Tibial nerve (tissue), 4 donors: Measurements from ENCODE around the gene GPC6. TPM values are rescaled to one million over a fixed set of nuclear protein-coding genes. Genes with fewer than 3 reads are reported as not detected.

Experiments
- DNase-seq, 2 donors: peaks; one replicate each; pipeline ENCODE4 v3.0.0-alpha.2; 2019; ENCODE audit warnings: low spot score in 2 of 2
- H3K27ac ChIP-seq, 4 donors: fragments of 200-600 bp; sonication (generic) in 3 of 4; one replicate each; pipeline ENCODE4 v1.5.1; 2017 to 2019; ENCODE audit warnings: mild to moderate bottlenecking in 1 of 4
- H3K27me3 ChIP-seq, 2 donors: fragments of 200-600 bp; sonication (generic) in 1 of 2; one replicate each; pipeline versions ENCODE4 v1.5.1 to v1.6.0; 2017 to 2019
- H3K36me3 ChIP-seq, 3 donors: fragments of 200-600 bp; sonication (generic); one replicate each; pipeline ENCODE4 v1.5.1; 2018 to 2019
- H3K4me1 ChIP-seq, 4 donors: fragments of 200-600 bp; sonication (generic) in 3 of 4; one replicate each; pipeline ENCODE4 v1.5.1; 2017 to 2019
- H3K4me3 ChIP-seq, 4 donors: fragments of 200-600 bp; sonication (generic) in 3 of 4; one replicate each; pipeline ENCODE4 v1.5.1; 2017 to 2019; ENCODE audit warnings: mild to moderate bottlenecking in 1 of 4, moderate library complexity in 1 of 4
- H3K9me3 ChIP-seq, 4 donors: fragments of 200-600 bp; sonication (generic) in 3 of 4; one replicate each; pipeline ENCODE4 v1.5.1; 2017 to 2019
- EP300 ChIP-seq, 2 donors: sonication (generic); formaldehyde crosslinking; IDR thresholded peaks; one replicate each; pipeline ENCODE4 v1.6.1; 2017; ENCODE audit warnings: antibody characterized with exemption in 2 of 2, mild to moderate bottlenecking in 1 of 2
- POLR2A ChIP-seq, 2 donors: fragments of 450-650 bp; IDR thresholded peaks; one replicate each; pipeline ENCODE4 v1.6.1; 2017; ENCODE audit warnings: antibody characterized with exemption in 2 of 2, mild to moderate bottlenecking in 2 of 2, moderate library complexity in 2 of 2
- WGBS, 2 donors: methylation state at CpG; one replicate each; pipeline ENCODE4 v1.1.5; 2018; 5-methylcytosine and 5-hydroxymethylcytosine counted together
- total RNA-seq, 4 donors: library from RNA; depleted of rRNA; stranded (reverse); fragments of >200 nt; gene quantifications; one replicate each; pipeline ENCODE4 v1.1.0, GENCODE V29; 2016
- TF ChIP-seq, protein P1 (sequence below), 5 experiments: fragments of 200-600 bp in 3 of 5; fragments of 450-650 bp in 2 of 5; sonication (generic) in 3 of 5; IDR thresholded peaks; one replicate each; pipeline ENCODE4 v1.5.1; 2016 to 2019; ENCODE audit warnings: antibody characterized with exemption in 5 of 5, mild to moderate bottlenecking in 3 of 5, moderate library complexity in 2 of 5

GPC6 gene
- total RNA-seq, 4 donors from 2014 or later, result 21.9 to 39.5 (median 29.8) TPM

DNA sequence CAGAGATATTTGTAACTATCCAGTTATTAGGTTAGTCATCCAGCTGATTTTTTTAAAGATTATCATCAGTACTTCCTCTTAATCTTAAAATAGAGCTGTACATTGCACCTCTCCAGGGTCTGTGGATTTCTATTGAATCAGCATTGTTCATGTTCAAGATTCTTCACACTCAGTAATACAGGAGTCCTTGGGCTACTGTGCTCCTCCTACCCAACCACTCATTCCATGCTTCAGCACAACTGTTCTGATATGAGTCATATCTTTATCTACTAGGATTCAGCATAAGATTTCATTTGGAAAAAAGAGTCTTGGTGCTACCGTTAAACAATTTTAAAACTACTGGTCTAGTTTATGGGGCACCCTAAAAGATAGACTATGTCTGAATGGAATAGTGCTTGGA, 895.1 kb downstream of the GPC6 start:
- DNase-seq, result no peak
- WGBS, 2 donors, result 86 to 89% methylated on average over 1 of the region's 1 CpG
- no peak overlapping the region for H3K27ac ChIP-seq

DNA sequence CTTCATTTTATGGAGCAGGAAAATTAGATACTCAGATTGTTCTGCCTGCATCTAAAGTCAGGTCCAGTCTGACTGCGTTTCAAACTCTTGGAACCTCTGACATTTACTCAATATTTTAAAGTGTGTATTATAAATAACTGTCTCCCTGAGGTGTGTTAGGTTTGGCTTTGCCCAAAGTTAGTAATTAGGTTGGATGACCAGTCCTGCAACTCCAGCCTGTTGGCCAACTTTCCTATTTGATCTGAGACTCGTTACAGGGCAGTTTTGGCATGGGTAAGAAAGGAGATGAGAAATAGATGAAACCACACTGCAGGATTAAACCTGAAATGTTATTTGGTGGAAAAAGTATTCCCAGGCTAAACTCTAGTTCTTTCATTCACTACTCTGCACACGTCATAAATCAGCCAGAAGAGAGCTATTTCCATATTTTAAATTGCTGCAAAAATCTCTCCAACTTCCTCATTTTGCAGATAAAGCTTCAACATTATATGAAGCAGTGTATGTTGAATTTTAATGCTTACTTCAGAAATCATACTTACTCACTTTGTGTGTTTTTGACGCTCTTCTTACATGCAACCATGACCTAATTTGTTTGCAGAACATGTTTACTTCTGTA, 895.8 kb downstream of the GPC6 start:
- WGBS, 2 donors, result 66 to 68% methylated on average over 4 of the region's 4 CpGs
- no peak for DNase-seq
- H3K27ac ChIP-seq, result no peak overlapping the region
- H3K4me1 ChIP-seq, result no peaks in the 10 kb centered on the region
- no peaks in the 10 kb centered on the region for H3K36me3 ChIP-seq
- no peak overlapping the region for H3K4me3 ChIP-seq
- H3K9me3 ChIP-seq, result no peaks in the 10 kb centered on the region
- TF ChIP-seq, protein P1, sequence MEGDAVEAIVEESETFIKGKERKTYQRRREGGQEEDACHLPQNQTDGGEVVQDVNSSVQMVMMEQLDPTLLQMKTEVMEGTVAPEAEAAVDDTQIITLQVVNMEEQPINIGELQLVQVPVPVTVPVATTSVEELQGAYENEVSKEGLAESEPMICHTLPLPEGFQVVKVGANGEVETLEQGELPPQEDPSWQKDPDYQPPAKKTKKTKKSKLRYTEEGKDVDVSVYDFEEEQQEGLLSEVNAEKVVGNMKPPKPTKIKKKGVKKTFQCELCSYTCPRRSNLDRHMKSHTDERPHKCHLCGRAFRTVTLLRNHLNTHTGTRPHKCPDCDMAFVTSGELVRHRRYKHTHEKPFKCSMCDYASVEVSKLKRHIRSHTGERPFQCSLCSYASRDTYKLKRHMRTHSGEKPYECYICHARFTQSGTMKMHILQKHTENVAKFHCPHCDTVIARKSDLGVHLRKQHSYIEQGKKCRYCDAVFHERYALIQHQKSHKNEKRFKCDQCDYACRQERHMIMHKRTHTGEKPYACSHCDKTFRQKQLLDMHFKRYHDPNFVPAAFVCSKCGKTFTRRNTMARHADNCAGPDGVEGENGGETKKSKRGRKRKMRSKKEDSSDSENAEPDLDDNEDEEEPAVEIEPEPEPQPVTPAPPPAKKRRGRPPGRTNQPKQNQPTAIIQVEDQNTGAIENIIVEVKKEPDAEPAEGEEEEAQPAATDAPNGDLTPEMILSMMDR (IDR thresholded peaks at IDR 0.05), result no peak
- TF ChIP-seq EP300 (IDR thresholded peaks at IDR 0.05) (no peak), POLR2A (IDR thresholded peaks at IDR 0.05) (no peak)
- no peaks in the 10 kb centered on the region for H3K27me3 ChIP-seq

More for the DNA sequence above, 895.1 kb downstream of the GPC6 start:
- no peaks in the 10 kb centered on the region for H3K4me1 ChIP-seq
- no peak overlapping the region for H3K4me3 ChIP-seq
- TF ChIP-seq, protein P1 (IDR thresholded peaks at IDR 0.05), result no peak
- no peak for TF ChIP-seq POLR2A (IDR thresholded peaks at IDR 0.05)
- TF ChIP-seq EP300 (IDR thresholded peaks at IDR 0.05), result no peak
- no peaks in the 10 kb centered on the region for H3K36me3 ChIP-seq
- H3K27me3 ChIP-seq, result no peaks in the 10 kb centered on the region
- H3K9me3 ChIP-seq, result no peaks in the 10 kb centered on the region

DNA sequence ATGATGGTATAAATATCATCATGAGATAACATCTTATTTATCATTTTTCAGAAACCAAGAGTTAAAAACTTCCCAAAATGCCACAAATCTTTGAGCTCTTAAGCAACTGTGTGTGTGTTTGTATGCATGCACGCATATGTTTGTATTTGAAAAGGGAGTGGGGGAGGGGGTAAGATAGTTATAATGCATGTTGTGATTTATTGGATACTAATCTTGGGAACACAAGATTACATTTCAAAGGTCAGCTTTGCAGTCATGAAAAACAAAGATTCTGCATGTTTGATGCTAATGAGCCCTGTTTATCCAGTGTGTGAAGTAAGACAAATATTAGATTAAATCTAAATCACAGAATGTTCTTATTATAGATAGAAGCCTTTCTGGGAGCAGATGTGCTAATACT, 897.0 kb downstream of the GPC6 start:
- TF ChIP-seq EP300 (IDR thresholded peaks at IDR 0.05), result no peak
- no peak for TF ChIP-seq POLR2A (IDR thresholded peaks at IDR 0.05)
- TF ChIP-seq, protein P1 (IDR thresholded peaks at IDR 0.05), result no peak
- no peaks in the 10 kb centered on the region for H3K36me3 ChIP-seq
- no peak for DNase-seq
- no peak overlapping the region for H3K4me3 ChIP-seq
- whole genome bisulfite sequencing, 2 donors, result 58 to 75% methylated on average over 1 of the region's 1 CpG
- no peak overlapping the region for H3K27ac ChIP-seq
- no peaks in the 10 kb centered on the region for H3K9me3 ChIP-seq
- H3K27me3 ChIP-seq, result no peaks in the 10 kb centered on the region
- peaks cover 0 to 6% (median 0%) of the 10 kb centered on the region in 4 donors for H3K4me1 ChIP-seq

DNA sequence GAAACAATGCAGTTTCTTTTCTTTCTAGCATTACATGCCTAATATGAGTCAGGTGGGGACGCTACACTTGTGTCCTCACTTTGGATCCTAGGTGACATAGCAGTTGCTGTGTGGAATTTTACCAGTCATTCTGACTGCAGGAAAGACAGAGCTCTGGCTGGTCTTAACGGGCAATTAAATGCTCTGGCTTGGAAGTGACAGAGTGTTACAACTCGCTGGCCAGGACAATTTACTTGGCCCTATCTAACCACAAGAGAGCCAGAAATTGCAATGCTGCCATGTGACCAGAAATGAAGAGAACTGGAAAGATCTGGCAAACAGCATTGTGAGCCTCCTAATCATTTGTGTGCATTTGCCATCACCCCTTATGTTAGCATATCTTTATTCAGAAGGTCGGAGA, 901.8 kb downstream of the GPC6 start:
- peaks cover 0 to 6% (median 0%) of the 10 kb centered on the region in 4 donors for H3K4me1 ChIP-seq
- 53 to 54% methylated on average over 4 of the region's 4 CpGs for WGBS, 2 donors
- TF ChIP-seq POLR2A (IDR thresholded peaks at IDR 0.05) (no peak), EP300 (IDR thresholded peaks at IDR 0.05) (peak in 1 of 2 donors; percentile 60)
- TF ChIP-seq, protein P1 (IDR thresholded peaks at IDR 0.05), result no peak
- H3K27ac ChIP-seq, result no peak overlapping the region
- no peaks in the 10 kb centered on the region for H3K36me3 ChIP-seq
- no peaks in the 10 kb centered on the region for H3K9me3 ChIP-seq
- H3K4me3 ChIP-seq, result no peak overlapping the region
- no peaks in the 10 kb centered on the region for H3K27me3 ChIP-seq
- DNase-seq, result peak; percentile 13 to 60

DNA sequence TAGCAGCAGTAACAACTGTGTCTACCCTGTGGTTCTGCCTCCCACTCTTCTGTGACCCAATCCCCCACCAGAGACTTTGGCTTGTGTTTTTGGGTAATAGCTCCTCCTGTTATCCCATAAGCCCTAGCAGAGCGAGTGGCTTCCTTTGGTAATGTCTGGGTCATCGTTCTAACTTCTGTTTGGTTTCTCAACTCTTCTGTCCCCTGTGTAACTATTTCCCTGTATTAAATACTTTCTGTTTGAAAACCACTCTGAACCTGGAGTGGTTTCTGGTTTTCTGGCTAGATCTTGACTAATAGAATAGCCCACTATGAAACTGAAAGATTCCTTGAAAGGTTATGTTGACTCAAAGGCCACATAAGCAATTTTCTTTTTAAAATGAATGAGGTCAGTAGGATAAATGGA, 902.9 kb downstream of the GPC6 start:
- H3K4me3 ChIP-seq, result no peak overlapping the region
- H3K36me3 ChIP-seq, result no peaks in the 10 kb centered on the region
- H3K27me3 ChIP-seq, result no peaks in the 10 kb centered on the region
- H3K9me3 ChIP-seq, result no peaks in the 10 kb centered on the region
- 74 to 79% methylated on average over 2 of the region's 2 CpGs for WGBS, 2 donors
- no peak overlapping the region for H3K27ac ChIP-seq
- DNase-seq, result no peak
- peaks cover 0 to 6% (median 0%) of the 10 kb centered on the region in 4 donors for H3K4me1 ChIP-seq
- TF ChIP-seq EP300 (IDR thresholded peaks at IDR 0.05) (no peak), POLR2A (IDR thresholded peaks at IDR 0.05) (no peak)
- TF ChIP-seq, protein P1 (IDR thresholded peaks at IDR 0.05), result no peak
